GM18508 (cell line): ENCODE measurements around the gene ATP11B.
"Not testable (repeated sequence)": the region's sequence is repeated elsewhere in the genome, so short reads cannot be mapped to it uniquely, and the experiment has no call there.

ENCODE experiments used
- ATAC-seq: cut with Tn5 transposase; IDR thresholded peaks from one replicate; pipeline ENCODE4 v1.9.1; 2021; ENCODE audit warnings: moderate number of reproducible peaks; ENCODE audit not compliant: insufficient read depth, unreplicated experiment

The ATP11B gene

DNA sequence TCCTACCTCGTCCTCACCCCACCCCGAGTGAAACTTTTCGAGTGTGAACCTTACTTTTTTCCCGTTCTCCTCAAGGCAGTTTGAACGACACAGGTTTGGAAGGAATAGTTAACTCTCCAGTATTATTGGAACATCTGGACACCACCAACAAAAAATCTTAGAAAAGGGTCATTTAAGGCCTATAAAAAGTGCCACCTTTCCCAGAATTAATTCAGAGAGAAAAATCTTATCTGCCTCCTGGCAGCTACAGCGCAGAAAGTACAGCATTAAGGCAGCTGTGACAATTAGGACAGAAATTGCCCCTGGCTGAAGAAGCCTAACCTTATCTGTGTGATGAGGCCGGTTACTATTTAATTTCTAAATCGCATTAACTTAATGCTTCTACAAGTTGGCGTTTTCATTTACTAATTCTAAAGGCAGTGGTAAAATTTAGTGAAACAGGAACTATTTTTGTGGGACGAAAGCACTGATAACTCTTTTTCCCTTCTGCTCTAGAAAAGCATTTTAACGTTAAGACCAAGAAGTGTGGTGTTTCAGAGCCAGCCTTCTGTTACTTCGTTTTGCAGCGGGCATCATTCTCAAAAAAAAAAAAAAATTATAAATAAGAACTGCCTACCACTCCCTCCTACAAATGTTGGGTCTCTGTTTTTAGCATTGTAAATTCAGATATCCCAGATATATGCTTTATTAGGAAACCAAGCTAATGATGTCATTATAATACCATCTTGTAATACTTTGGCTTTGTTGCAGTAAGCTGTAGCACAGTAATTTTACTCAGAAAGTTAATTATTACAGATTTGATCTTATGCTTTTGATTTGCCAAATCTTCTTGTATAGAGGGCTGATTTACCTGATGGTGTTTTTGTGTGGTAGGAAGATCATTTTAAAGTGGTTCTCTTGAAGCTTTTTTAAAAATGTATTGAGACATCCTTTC lies 1.4 kb downstream of the ATP11B start:
- ATAC-seq: peak; percentile 9

DNA sequence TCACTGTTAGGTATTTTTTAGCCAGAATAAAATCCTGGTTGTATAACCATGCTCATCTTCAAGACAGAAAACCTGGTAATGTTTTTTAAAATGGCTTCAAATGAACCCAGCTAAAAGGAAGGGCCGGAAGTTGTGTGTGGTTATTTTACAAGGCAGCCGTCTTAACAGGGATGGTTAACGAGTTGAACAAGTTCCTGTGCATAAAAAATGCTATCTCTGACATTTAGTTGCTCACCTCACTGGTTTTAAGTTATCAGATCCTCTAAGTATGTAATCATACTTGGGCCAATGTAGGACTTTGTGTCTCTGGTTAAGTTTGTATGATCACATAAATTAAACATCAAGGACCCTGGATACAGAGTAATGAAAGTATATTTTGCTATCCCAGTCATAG lies 2.1 kb downstream of the ATP11B start:
- peak; percentile 28 for ATAC-seq

DNA sequence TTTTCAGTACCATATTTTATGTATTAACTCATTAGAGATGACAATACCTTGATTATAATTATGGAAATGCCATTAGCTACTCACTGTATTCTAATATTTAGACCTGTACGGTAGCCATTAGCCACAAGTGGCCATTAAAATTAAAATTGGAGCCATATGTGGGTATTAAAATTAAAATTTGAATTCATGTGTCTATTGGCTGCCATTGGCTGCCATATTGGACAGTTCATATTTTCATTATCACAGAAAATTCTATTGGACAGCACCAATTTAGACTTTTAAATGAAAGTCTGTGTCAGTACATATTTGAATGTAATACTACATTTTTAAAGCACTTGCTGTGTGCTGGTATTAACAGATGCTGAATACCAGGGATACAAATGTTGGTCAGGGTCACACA lies 3.0 kb downstream of the ATP11B start:
- no peak for ATAC-seq

DNA sequence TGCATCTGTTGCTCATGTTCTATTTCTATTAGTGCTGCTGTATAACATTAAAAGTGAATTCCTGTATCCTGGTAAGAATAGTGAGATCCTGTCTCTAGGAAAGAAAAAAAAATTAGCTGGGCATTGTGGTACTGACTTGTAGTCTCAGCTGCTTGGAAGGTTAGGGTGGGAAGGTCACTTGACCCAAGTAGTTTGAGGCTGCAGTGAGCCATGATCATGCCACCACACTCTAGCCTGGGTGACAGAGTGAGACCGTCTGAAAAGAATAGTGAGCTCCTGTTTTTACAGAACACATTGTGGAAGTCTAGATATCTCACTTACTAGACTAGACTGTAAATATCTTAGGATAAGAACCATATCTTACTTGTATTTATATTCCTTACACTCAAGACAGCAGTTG lies 4.6 kb downstream of the ATP11B start:
- ATAC-seq: no peak

DNA sequence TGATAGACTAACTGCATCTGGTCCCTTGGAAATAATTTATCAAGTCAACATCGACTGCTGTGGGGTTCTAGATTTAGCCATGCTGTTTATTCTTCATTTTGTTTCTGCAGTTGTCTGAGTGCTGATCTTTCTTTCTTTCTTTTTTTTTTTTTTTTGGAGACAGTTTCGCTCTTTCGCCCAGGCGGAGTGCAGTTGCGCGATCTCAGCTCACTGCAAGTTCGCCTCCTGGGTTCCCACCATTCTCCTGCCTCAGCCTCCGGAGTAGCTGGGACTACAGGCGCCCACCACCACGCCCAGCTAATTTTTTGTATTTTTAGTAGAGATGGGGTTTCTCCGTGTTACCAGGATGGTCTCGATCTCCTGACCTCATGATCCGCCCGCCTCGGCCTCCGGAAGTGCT lies 5.8 kb downstream of the ATP11B start:
- ATAC-seq: not testable (repeated sequence)

DNA sequence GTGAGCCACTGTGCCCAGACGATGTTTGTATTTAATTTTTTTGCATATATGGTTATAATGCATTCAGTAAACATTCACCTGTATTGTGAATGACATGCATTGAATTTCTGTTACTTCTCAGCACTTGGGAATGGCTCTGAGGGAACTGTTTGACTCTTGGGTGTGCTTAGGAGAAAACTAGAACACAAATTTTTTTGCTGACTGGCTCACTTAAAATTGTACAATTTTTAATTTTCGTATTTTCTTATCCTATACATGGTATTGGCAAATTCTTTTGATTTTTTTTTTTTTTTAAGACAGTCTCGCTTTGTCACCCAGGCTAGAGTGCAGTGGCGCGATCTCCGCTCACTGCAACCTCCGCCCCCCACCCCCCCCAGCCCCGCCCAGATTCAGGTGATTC lies 7.2 kb downstream of the ATP11B start:
- ATAC-seq: no peak

DNA sequence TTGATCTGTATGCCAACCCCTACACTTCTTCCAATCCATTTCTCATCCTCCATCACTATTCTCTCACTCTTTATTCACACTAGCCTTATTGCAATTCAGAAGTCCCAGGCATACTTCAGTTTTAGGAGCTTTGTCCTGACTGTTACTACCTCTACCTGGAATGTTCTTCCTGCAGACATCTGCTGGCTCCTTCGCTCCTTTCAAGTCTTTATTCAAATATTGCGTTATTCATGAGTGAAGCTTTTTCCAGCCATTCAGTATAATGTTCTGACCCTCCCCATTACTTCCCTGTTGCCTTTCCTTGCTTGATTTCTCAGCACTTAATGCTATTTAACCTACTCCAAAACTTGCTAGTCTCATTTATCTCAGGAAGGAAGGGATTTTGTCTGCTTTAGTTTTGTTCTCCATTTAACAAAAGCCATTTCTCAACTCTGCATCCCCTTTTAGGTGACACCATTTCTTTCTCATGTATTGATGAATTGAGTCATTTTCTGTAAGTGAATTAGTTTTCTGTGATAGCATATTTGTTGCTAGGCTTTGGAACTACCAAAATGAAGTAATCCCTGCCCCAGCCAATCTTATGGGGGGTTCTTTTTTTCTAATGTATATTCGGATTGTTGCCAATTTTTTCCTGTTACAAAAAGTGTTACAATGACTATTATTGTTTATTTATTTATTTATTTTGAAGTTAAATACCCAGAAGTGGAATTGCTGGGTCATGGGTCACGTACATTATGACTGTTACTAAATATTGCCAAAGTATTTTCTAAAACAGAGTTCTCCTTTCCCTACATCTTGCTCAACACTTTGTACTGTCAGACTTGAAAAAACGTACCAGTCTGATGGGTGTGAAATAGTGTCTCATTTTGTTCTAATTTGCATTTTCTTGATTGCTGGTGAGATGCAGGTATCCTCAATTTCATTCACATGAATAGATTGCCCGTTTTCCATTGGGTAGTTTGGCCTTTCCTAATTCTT lies 9.4 kb downstream of the ATP11B start:
- ATAC-seq: no peak

DNA sequence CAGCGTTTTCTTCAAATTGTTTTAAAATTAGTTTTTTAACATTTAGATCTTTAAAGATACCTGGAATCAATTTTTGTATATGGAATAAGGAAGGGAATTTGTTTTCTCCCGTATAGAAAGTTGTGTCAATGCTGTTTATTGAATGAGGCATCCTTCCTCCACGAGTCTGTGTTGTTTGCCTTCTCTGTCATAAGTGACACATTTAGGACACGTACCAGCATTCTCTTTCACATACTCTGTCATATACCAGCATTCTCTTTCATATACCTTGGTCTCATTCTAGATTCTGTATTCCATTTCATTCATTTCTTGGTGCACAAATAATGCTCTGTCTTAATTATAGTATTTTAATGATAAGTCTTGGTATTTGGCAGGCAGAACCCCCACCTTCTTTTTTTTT lies 10.3 kb downstream of the ATP11B start:
- no peak for ATAC-seq

DNA sequence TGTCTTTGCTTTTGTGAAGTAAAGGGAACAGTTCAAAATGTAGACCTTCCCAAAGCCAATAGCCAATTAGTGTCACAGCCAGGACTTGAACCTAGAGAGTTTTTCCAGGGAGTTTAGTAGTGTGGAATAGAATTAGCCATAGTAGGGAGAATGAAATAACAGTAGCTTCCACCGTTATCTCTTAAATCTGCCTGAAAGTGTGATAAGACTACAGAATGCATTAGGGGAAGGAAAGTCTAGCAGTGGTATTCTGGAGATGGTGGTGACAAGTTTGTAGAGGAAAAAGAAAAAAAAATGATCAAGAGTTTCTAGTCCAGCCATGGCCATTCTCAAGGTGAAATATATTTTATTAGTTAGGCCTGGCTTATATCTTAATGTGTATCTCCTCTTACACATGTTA lies 13.8 kb downstream of the ATP11B start:
- no peak for ATAC-seq

DNA sequence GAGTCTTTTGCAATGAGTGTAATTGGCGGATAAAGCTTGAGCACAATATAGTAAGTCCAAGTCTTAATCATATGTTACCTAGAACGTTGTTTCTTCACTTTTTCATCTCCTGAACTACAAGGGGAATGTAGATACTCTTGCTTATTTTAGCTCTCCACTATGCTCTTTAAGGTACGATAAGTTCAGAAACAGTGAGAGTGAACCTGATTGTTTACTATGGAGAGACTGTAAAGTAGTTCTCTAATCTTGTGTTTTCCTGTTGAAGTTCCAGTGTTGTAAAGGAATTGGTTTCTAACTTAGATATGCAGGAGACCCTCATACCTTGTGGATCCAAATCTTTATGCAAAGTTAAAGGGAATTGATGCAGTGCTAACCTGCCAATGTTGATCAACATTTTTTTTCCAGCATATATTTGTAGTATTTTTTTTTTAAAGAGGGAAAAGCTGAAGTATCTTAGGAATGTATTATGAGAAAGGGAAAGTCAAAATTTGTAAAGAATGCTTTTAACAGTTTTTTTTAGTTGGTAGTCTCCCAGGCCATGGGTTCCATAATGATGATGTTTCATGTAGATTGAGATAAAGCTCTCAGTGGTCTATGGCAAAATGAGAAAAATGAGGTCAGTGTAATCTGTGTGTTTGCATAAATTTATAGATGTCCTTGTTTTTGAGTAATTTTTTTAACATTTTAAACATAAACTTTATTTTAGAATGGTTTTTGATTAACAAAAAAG lies 14.9 kb downstream of the ATP11B start:
- ATAC-seq: no peak

DNA sequence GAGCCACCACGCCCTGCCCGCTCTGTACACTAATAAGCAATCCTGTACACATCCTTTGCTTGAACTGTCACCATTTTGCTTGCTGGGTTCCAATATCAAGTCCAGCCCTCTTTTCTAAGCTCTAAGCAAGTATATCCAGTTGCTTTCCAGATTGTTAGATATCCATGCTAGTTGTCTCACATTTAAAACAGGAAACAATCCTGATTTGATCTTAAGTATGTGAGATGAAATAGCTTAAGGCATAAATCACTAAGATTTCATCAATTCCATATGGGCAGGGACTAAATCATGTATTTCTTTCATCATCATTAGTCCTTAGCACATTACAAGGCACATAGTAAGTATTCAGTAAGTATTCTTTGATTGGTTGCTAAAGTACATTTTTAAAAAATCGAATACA lies 16.2 kb downstream of the ATP11B start:
- no peak for ATAC-seq

DNA sequence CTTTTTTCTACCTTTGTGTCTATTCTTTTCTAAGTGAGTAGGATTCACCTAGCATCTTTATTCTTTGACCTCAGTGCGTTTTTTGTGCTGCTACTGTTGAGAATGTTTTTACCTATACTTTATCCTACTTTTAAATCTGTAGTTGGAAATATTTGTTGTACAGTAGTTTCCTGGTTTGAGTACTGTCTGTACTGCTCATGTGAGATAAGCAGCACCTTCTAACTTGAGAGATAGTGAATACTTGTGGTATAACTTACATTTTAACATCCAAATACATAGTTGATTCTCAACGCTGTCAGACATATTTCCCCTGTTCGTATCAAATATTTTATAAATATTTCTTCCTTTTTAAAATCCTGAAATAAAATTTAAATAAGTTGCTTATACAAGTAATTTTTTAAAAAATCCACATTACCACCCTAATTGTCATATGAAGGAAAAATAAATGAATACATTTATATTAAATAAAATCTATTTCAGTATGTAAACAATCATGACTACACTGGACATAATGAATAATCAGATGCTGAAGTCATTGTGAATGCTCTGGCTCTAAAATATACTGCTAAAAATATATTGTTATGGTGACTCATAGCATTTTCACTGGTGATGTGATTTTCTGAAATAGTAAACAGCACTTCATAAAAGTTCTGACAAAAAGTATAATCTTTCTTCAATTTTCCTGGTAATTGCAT lies 17.4 kb downstream of the ATP11B start:
- no peak for ATAC-seq

DNA sequence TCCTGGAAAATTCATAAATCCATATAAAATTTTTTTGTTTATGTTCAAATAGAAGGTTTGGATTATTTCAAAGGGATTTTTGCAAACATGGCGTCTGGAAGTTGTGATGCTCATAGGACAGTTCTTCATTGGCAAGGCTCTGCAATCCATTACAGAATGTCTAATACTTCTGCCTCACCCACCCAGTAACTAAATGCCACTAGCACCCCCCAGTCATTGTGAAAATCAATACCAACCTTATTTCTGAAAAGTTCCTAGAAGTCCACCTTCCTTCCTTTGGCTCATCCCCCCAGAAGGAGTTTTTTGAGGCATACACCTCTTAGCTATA lies 17.9 kb downstream of the ATP11B start:
- no peak for ATAC-seq

DNA sequence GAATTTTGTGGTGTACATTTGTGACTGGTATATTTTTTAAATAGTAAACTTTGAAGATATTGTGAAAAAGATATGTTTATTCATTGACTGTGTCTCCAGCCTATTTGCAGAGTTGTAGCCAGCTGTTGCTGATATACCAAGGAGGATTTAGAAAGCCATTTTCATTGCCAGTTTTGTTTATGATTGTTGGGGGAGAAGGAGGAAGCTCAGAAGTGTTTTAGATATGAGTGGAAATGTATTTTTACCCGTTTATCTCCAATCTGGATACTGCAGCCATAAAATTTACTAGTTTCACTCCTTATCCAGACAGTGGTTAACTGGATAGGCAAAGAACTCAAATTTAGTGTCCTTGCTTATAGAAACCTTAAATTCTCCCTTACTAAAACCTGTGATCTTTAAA lies 18.8 kb downstream of the ATP11B start:
- no peak for ATAC-seq

DNA sequence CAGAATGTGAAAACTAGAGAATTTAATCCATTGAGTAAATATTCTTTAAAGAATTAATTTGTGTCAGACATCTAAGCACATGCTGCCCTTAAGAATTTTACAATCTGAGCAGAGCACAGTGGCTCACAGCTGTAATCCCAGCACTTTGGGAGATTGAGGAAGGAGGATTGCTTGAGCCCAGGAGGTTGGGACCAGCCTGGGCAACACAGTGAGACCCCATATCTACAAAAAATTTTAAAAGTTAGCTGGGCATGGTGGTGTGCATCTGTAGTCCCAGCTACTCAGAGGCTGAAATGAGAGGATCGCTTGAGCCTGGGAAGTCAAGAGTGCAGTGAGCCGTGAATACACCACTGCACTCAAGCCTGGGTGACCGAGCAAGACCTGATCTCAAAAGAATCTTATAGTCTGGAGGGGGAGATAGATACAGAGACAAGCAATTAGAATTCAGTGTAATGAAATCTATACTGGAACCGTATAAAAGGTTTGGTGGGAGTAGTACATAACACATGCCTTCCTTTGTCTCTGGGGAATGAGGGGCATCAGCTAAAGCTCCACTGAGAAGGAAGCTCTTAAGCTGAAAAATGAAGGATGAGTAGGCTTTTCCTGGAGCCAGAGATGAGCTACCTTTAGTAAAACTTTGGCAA lies 21.2 kb downstream of the ATP11B start:
- ATAC-seq: no peak

DNA sequence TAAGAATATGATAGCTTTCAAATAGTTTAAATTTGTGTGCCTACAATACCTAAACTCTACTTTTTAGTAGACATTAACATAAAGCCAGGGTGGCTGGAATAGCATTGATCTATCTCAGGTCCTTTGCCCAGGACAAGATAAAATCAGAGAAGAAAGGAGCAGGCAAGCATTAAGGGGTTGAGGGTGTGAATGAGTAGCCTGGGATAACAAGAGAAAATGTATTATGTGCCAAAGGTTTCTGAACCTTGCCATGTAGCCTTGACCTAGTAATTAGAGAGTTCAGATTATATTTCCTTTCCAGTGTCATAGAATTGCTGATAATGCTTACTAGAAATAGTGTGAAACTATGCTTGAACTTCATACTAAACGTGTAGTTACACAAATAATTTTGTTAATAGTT lies 22.9 kb downstream of the ATP11B start:
- ATAC-seq: no peak

DNA sequence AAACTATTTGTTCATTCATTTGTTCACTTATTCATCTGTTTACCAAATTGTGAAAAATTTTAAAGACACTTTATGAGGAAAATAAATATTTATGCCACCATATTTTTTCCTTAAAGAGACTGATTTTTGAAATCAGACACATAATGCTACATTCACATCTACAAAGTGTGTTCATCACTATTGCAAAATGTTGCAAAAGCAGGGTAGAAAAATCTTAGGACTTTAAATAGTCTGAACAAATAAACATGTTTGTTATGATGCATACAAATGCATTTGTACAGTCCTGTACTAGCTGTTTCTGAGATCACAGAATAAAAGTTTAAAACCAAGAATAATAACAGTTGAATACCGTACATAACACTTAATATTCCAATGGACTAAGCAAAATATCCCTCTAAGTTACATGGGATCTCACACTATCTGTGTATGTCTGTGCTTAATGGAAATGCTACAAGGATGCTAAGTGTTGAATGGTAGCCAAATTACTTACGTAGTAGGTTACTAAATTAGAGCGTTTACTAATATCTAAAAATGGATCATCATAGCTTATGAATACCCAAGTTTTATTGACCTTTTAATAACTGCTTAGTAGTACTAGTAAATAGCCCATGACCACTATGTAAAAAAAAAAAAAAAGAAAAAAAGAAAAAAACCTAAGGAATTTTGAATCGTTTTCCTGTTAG lies 25.1 kb downstream of the ATP11B start:
- ATAC-seq: no peak

DNA sequence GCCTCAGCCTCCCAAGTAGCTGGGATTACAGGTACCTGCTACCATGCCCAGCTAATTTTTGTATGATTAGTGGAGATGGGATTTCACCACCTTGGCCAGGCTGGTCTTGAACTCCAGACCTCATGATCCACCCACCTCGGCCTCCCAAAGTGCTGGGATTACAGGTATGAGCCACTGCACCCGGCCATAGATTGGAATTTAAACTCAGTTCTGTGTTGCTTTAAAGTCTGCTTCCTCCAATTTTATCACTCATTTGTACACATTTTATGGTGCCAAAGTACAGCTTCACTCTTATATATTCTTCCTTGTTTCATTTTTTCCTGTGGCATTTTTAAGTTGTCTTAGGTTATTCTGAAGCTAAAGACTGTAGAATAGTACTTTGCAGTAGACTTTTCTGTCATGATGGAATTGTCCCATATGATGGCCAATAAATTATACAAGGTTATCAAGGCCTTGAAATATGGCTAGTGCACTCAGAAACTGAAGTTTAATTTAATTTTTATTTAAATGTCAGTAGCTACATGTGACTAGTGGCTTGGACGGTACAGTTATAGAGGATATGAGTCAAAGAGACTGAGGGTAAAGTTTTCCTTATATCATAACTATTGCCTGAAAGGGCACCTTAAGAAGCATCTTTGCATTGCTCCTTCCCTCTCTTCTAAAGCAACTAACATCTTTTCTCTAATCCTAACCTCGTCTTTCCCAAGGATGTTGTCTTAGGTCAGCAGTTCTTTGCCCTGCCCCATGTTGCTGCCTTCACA lies 28.1 kb downstream of the ATP11B start:
- no peak for ATAC-seq
